Natural killer cell treated with Interleukin-12 subunit alpha and Interleukin-12 subunit beta and Interleukin-15 and Interleukin-18, amount 100 ng/mL, for 72 hours (primary cell): ENCODE results near the gene HIVEP2. TPM values are rescaled to one million over a fixed set of nuclear protein-coding genes. Genes with fewer than 3 reads are reported as not detected.

Experiments
- ATAC-seq, 2 donors: fragments of 150-1000 bp; cut with Tn5 transposase in 1 of 2; sonication (Bioruptor Pico), chemical (Tn5 transposase) in 1 of 2; 2 replicates each; pipeline ENCODE4 v1.10.0; 2021
- DNase-seq: peaks from one replicate; pipeline ENCODE4 v3.0.0; 2022; ENCODE audit warnings: low spot score
- H3K27ac Mint-ChIP-seq, 2 donors: 1 replicate in 1 of 2; 2 replicates in 1 of 2; pipeline ENCODE4 v1.8.0; 2022; ENCODE audit warnings: mixed read lengths in 2 of 2, mild to moderate bottlenecking in 1 of 2, moderate library complexity in 1 of 2
- H3K27me3 Mint-ChIP-seq, 2 donors: 1 replicate in 1 of 2; 2 replicates in 1 of 2; pipeline ENCODE4 v1.8.0; 2022; ENCODE audit warnings: mixed read lengths in 2 of 2
- H3K36me3 Mint-ChIP-seq: one replicate; pipeline ENCODE4 v1.8.0; 2022; ENCODE audit warnings: mixed read lengths
- H3K4me1 Mint-ChIP-seq, 2 donors: 1 replicate in 1 of 2; 2 replicates in 1 of 2; pipeline ENCODE4 v1.8.0; 2022; ENCODE audit warnings: low read depth in 2 of 2, mixed read lengths in 2 of 2, mild to moderate bottlenecking in 1 of 2
- H3K4me3 Mint-ChIP-seq: one replicate; pipeline ENCODE4 v1.8.0; 2022; ENCODE audit warnings: mixed read lengths
- H3K9me3 Mint-ChIP-seq: 2 replicates; pipeline ENCODE4 v1.8.0; 2022; ENCODE audit warnings: mixed read lengths
- total RNA-seq, 2 donors: library from RNA; stranded (reverse); gene quantifications; one replicate each; pipeline ENCODE4 v1.2.3, GENCODE V29; 2022

Gene HIVEP2
- total RNA-seq, 2 donors from 2014 or later = 45.7 to 58.1 TPM

DNA sequence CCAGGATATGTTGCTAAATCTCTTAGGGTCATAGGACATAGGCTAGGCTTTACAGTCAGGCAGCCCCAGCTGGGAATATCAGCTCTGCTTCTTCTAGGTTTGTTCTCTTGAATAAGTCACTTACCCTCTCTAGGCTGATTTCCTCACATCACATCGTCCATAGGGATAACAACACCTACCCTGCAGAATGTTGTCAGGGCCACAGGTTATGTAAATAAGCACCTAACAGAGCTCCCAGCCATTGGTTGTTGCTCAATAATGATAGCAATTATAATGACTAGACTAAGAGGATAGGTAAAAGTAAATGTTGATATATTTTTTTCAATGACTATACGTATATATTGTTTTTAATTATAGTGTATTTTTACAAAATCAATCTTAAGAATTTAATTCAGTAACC is 135.0 kb downstream of the HIVEP2 start:
- Mint-ChIP-seq H3K27ac (peak overlapping the region in 1 of 2 donors; percentile 63), H3K36me3 (peaks cover 15% of the 10 kb centered on the region), H3K27me3 (no peaks in the 10 kb centered on the region), H3K4me3 (no peak overlapping the region), H3K4me1 (peaks cover 51 to 55% of the 10 kb centered on the region in 2 donors), H3K9me3 (no peaks in the 10 kb centered on the region)
- ATAC-seq = no peak
- no peak for DNase-seq

DNA sequence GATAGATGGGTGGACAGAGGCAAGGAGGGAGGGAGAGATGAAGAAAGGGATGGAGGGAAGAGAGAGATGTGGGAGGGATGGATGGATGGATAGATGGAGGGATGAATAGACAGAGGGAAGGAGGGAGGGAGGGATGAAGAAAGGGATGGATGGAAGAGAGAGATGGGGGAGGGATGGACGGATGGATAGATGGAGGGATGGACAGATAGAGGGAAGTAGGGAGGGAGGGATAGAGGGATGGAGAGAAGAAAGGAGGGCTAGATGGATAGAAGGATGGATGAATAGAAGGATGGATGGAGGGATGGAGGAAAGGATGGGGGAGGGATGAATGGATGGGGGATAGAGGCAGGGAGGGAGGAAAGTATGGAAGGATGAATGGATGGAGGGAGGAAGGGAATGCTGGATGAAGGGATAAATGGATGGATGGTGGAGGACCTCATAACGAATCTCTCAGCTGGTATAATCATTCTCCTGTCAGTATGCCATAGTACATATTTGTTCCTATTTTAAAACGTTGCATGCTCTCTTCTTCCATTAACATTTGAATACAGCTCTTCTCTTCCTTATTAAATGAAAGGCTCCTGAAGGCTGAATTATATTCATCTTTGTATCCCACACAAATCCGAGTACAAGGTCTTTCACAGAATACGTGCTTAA is 136.4 kb downstream of the HIVEP2 start:
- Mint-ChIP-seq H3K27me3 (no peaks in the 10 kb centered on the region), H3K36me3 (peaks cover 15% of the 10 kb centered on the region), H3K27ac (peak overlapping the region in 1 of 2 donors; percentile 77), H3K4me3 (no peak overlapping the region), H3K4me1 (peaks cover 46 to 53% of the 10 kb centered on the region in 2 donors), H3K9me3 (no peaks in the 10 kb centered on the region)
- DNase-seq (no peak), ATAC-seq (no peak)

DNA sequence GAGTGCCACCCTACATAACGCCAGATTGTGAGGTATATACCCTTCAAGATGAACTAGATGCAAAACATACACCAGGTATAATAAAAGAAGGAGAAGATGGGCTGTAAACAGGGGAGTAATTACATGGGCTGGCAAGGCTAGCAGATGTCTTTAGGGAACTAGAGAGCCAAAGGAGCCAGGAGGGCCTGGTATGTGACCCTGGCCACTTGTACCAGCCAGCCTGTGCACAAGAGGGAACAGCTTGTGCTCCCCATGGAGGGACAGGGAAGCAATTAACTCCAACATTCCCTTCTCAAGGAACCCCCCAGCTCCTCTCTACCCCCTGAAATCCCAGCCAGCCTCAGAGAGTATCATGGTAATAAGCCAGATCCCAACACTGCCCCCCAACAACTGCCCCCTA is 139.9 kb downstream of the HIVEP2 start:
- H3K36me3 Mint-ChIP-seq = peaks cover 20% of the 10 kb centered on the region
- H3K27ac Mint-ChIP-seq = peak overlapping the region in 1 of 2 donors; percentile 21
- DNase-seq (no peak), ATAC-seq (no peak)
- no peak overlapping the region for H3K4me3 Mint-ChIP-seq
- H3K9me3 Mint-ChIP-seq = no peaks in the 10 kb centered on the region
- H3K27me3 Mint-ChIP-seq = no peaks in the 10 kb centered on the region
- peaks cover 57 to 59% of the 10 kb centered on the region in 2 donors for H3K4me1 Mint-ChIP-seq

DNA sequence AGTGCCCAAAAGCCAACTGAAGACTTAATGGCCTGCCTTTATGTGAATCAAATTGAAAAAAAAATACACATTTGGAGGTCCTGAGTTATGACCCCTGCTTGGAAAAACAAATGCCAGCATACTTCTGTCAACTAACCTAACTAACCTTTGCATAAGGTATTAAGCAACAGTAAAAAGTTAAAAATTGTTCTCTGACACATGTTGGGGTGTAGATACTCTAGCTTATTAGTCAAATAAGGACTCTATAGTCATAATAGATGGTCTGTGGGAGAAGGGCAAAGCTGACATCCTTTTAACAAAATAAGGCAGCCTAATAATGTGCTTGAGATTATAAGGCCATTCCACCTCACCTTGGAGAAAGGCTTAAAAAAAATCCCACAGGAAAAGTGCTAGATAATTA is 140.5 kb downstream of the HIVEP2 start:
- H3K4me1 Mint-ChIP-seq = peaks cover 58 to 61% of the 10 kb centered on the region in 2 donors
- peak overlapping the region; percentile 21 to 37 for H3K27ac Mint-ChIP-seq
- ATAC-seq = no peak
- DNase-seq = no peak
- H3K36me3 Mint-ChIP-seq = peaks cover 20% of the 10 kb centered on the region
- no peaks in the 10 kb centered on the region for H3K9me3 Mint-ChIP-seq
- no peak overlapping the region for H3K4me3 Mint-ChIP-seq
- H3K27me3 Mint-ChIP-seq = no peaks in the 10 kb centered on the region

DNA sequence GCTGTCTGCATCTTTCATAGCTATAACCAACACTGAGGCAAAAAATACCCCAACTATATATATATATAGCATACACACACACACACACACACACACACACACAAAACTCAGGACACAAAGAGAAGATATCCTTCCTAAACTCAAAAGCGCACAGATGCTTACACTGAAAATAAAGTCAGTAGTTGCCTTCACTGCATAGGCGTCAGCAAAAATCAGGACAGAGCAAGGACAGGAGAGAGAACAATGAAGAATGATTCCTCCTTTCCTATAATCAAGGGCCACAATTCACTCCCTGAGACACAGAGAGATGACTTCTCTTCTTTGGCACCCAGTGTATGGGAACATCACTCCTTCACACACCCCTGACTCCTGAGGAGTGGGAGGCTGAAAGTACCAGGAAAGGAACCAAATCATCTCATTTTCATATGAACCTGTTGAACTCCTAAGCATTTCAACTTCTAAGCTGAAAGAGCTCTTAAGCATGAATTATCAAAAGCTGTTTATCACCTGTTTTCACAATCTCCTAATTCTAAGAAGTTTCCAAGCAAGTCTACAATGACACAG is 141.4 kb downstream of the HIVEP2 start:
- ATAC-seq (no peak), DNase-seq (no peak)
- H3K9me3 Mint-ChIP-seq = no peaks in the 10 kb centered on the region
- H3K36me3 Mint-ChIP-seq = peaks cover 20% of the 10 kb centered on the region
- H3K27me3 Mint-ChIP-seq = no peaks in the 10 kb centered on the region
- H3K4me3 Mint-ChIP-seq = no peak overlapping the region
- H3K27ac Mint-ChIP-seq = peak overlapping the region; percentile 12 to 37
- H3K4me1 Mint-ChIP-seq = peaks cover 50 to 54% of the 10 kb centered on the region in 2 donors

DNA sequence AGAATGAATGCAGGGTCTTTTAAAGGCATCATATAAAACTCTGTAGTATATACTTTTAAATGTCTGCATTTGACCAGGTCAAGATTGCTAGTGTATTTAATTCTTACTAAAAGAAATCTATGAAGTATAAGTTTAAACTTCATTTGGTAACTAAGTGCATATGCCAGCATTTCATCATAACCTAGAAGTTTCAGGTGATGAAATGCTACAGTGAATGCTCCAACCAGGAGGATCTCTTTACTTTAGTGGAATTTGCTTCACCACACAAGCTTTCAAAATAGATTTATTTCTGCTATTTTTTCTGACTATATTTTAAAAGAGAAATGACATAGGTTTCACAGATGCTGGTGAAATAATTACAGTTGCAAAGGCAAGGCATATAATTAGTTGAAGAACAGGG is 141.9 kb downstream of the HIVEP2 start:
- DNase-seq = no peak
- no peak for ATAC-seq
- H3K4me3 Mint-ChIP-seq = no peak overlapping the region
- peak overlapping the region in 1 of 2 donors; percentile 28 for H3K27ac Mint-ChIP-seq
- no peaks in the 10 kb centered on the region for H3K9me3 Mint-ChIP-seq
- no peaks in the 10 kb centered on the region for H3K27me3 Mint-ChIP-seq
- H3K4me1 Mint-ChIP-seq = peaks cover 44 to 54% of the 10 kb centered on the region in 2 donors
- peaks cover 20% of the 10 kb centered on the region for H3K36me3 Mint-ChIP-seq

DNA sequence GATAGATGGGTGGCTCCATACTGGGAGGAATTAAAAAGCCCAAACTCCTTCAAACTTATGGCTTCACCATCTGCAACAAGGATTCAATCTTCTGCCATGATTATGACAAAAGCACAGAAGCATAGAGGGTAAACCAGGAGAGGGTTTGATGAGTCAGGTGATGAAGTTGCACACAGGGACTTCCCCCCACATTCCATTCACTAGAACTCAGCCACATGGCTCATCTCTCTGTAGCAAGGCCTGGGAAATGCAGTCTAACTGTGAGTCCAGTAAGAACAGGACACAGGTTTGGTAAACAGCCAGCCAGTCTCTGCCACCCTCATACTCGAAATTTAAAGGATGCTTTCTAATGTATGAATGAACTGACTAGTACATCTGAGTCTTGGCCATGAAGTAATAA is 142.9 kb downstream of the HIVEP2 start:
- ATAC-seq (peak; percentile 86 to 89), DNase-seq (no peak)
- Mint-ChIP-seq H3K27ac (peak overlapping the region; percentile 28 to 83), H3K9me3 (no peaks in the 10 kb centered on the region), H3K4me1 (peaks cover 42 to 54% of the 10 kb centered on the region in 2 donors), H3K36me3 (peaks cover 17% of the 10 kb centered on the region), H3K27me3 (no peaks in the 10 kb centered on the region), H3K4me3 (no peak overlapping the region)

DNA sequence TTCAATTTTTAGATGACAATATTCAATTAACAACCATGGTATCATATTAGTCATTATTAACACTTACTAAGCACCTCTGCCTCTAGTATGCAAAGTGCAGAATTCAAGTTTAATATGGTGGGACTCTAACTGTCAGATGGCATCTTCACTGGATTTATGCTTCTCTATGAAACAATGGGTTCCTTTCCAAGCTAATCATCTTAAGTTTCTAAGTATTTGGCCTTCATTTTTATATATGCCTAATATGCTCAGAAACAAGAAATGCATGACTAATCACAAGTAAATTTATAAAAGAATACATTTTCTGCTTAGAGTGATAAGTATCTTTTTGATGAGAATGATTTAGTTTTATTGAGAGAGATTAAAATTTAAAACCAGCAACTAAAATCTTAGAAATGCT is 144.7 kb downstream of the HIVEP2 start:
- H3K36me3 Mint-ChIP-seq = peaks cover 13% of the 10 kb centered on the region
- H3K4me3 Mint-ChIP-seq = no peak overlapping the region
- DNase-seq (no peak), ATAC-seq (no peak)
- no peak overlapping the region for H3K27ac Mint-ChIP-seq
- no peaks in the 10 kb centered on the region for H3K9me3 Mint-ChIP-seq
- H3K27me3 Mint-ChIP-seq = no peaks in the 10 kb centered on the region
- H3K4me1 Mint-ChIP-seq = peaks cover 37 to 49% of the 10 kb centered on the region in 2 donors

DNA sequence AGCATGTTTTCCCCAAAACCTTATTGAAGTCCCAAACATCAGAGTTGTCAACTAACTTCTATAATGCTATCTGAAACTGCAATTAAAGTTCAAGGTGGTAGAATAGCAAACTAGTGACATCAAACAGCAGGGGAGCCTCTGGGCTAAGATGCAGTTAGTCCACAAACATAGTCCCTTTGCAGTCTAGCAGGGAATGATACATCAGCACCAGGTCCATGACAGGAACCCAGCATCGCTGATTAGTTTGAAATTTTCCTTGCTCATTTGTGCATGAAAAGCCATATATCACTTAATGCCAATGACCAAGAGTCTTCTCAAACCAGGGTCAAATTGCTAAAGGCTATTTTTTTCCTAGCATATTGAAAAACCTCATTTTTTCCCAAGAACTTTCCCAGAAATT is 145.3 kb downstream of the HIVEP2 start:
- ATAC-seq (no peak), DNase-seq (no peak)
- H3K9me3 Mint-ChIP-seq = no peaks in the 10 kb centered on the region
- no peak overlapping the region for H3K4me3 Mint-ChIP-seq
- peaks cover 33 to 49% of the 10 kb centered on the region in 2 donors for H3K4me1 Mint-ChIP-seq
- no peaks in the 10 kb centered on the region for H3K27me3 Mint-ChIP-seq
- peaks cover 13% of the 10 kb centered on the region for H3K36me3 Mint-ChIP-seq
- H3K27ac Mint-ChIP-seq = no peak overlapping the region

DNA sequence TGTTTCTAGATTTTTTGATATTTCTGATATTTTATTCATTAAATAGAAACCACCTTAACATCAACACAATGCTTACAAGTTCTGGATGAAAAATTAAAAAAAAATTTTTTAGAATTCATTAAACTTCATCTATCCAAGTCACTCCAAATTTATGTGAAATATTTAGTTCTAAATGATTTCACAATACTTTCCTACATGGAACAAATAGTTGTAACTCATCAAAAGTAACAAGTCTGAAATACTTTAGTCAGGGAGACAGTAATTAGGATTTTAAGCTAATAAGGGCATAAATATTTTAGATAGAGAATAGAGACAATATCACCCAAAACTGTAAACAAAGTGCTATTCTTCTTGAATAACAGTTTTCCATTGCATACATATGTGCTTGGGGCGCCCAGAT is 147.8 kb downstream of the HIVEP2 start:
- Mint-ChIP-seq H3K27me3 (no peaks in the 10 kb centered on the region), H3K36me3 (peaks cover 14% of the 10 kb centered on the region), H3K27ac (peak overlapping the region in 1 of 2 donors; percentile 9), H3K4me3 (no peak overlapping the region), H3K9me3 (no peaks in the 10 kb centered on the region), H3K4me1 (peaks cover 27 to 29% of the 10 kb centered on the region in 2 donors)
- DNase-seq (no peak), ATAC-seq (no peak)

DNA sequence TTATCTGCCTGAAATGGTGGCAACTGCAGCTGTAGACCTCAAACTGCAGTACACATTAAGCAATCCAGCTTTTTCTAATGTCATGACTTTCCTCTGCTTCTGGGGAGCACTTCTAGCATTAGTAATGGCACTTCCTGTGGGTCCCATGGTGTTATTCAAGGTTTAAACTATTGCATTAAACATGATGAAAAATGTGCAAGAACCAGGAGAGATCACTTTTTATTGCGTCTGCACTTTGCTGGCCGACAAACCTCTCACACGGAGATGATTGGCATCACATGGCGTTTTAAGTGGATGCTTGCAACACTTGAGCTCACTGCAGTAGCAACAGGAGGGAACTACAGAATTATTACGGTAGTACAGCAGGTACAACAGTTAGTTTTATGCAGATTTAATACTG is 148.4 kb downstream of the HIVEP2 start:
- Mint-ChIP-seq H3K4me1 (peaks cover 27 to 28% of the 10 kb centered on the region in 2 donors), H3K9me3 (no peaks in the 10 kb centered on the region), H3K27ac (peak overlapping the region in 1 of 2 donors; percentile 9), H3K36me3 (peaks cover 12% of the 10 kb centered on the region), H3K4me3 (no peak overlapping the region), H3K27me3 (no peaks in the 10 kb centered on the region)
- ATAC-seq (peak; percentile 60 to 80), DNase-seq (no peak)

DNA sequence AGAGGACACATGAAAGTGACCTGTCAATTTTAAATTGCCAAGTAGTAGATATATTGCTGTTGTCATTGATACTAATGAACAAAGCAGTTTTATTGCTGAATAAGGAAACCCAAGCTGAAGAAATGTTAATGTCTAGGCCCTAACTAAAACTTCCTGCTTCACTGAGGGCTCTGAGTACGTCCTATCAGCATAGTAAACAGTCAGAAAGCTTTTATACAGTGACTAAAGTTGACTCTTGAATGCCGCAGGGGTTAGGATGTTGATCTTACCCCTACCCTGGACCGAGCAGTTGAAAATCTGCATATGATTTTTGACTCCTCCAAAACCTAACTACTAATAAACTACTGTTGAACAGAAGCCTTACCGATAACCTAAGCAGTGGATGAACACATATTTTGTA is 149.0 kb downstream of the HIVEP2 start:
- Mint-ChIP-seq H3K27ac (peak overlapping the region in 1 of 2 donors; percentile 9), H3K4me1 (peaks cover 24 to 26% of the 10 kb centered on the region in 2 donors), H3K4me3 (no peak overlapping the region), H3K9me3 (no peaks in the 10 kb centered on the region), H3K27me3 (no peaks in the 10 kb centered on the region), H3K36me3 (peaks cover 10% of the 10 kb centered on the region)
- no peak for ATAC-seq
- DNase-seq = no peak

DNA sequence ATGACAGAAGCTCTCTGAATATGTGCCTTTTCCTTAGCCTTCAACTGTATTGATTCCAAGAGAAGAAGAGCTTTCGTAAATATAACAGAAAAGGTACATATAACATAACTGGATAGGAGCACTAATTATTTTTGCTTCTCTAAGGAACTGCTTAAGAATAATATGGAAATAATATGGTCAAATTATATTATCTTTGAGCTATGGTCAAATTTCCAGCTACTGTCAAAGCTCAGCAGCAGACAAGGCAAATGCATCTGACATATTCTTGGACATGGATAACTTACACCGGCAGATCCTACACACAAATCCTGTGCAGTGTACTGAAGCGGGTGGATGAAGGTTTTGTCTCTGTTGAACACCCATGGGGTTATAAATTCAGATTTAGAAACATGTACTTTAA is 150.6 kb downstream of the HIVEP2 start:
- Mint-ChIP-seq H3K36me3 (peaks cover 6% of the 10 kb centered on the region), H3K4me1 (peaks cover 12 to 22% of the 10 kb centered on the region in 2 donors), H3K9me3 (no peaks in the 10 kb centered on the region), H3K4me3 (no peak overlapping the region), H3K27me3 (no peaks in the 10 kb centered on the region), H3K27ac (no peak overlapping the region)
- DNase-seq (no peak), ATAC-seq (no peak)

DNA sequence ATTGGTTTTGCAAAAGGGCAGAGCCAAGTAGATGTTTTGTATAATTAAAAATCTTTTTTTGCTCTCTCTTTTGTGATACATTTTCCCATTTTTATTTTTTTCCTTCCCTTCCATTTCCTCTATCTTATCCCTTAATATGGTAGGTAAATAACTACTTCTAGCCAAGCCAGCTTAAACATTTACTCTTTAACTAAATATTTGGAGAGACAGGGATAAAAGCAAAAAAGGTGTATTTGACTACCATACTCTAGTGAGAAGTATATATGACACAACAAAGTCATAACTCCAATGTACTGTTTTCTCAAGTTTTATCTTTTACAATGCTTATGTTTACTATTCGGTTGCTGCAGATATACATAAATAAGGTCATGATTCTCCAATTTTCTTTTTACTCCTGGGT is 154.7 kb downstream of the HIVEP2 start:
- H3K36me3 Mint-ChIP-seq = peaks cover 13% of the 10 kb centered on the region
- no peak overlapping the region for H3K27ac Mint-ChIP-seq
- no peaks in the 10 kb centered on the region for H3K9me3 Mint-ChIP-seq
- peaks cover 18 to 29% of the 10 kb centered on the region in 2 donors for H3K4me1 Mint-ChIP-seq
- DNase-seq (no peak), ATAC-seq (no peak)
- no peaks in the 10 kb centered on the region for H3K27me3 Mint-ChIP-seq
- H3K4me3 Mint-ChIP-seq = no peak overlapping the region
